OCI-LY7 (cell line): ENCODE data around the gene NYNRIN.

Source experiments
- CTCF ChIP-seq: fragments of 200-600 bp; sonication (generic); conservative IDR thresholded peaks from 2 replicates; pipeline ENCODE4 v1.5.1; 2014; ENCODE audit warnings: mild to moderate bottlenecking, antibody characterized with exemption, low read length, moderate library complexity, mixed read lengths
- EZH2phosphoT487 ChIP-seq: fragments of 200-600 bp; sonication (generic); IDR thresholded peaks from 2 replicates; pipeline ENCODE4 v1.6.1; 2018; ENCODE audit warnings: low read depth, borderline replicate concordance, mild to moderate bottlenecking, mixed run types, antibody characterized with exemption, low read length, moderate library complexity, mixed read lengths

GRCh38 chr14:24377657-24378056, 21.1 kb upstream of the NYNRIN start:
- TF ChIP-seq CTCF (no peak), EZH2phosphoT487 (no peak)
